ENCODE results near the gene ERVH48-1. TPM values are rescaled to one million over a fixed set of nuclear protein-coding genes. Genes with fewer than 3 reads are reported as not detected.
"Not testable (repeated sequence)": the region's sequence is repeated elsewhere in the genome, so short reads cannot be mapped to it uniquely, and the experiment has no call there.

ERVH48-1 gene
- total RNA-seq (not detected), polyA plus RNA-seq (not detected)

GRCh38 chr21:42925114-42925926 is at the start of gene ERVH48-1:
TSS of gene ERVH48-1 (minus strand) at chr21:42925630. CDS start at chr21:42919006, 6,624 bp downstream.
- Mint-ChIP-seq H3K4me3 (no peak within 1 kb of the TSS), H3K27ac (peak within 1 kb of the TSS in 3 of 8 donors; percentile 40 to 95 (median 61)), H3K4me1 (peaks cover 11 to 15% (median 13%) of the 10 kb centered on the region in 3 donors), H3K36me3 (no peaks in the 10 kb centered on the region), H3K27me3 (no peaks in the 10 kb centered on the region), H3K9me3 (no peaks in the 10 kb centered on the region)
- H3K27me3 ChIP-seq (ENCODE audit: insufficient read depth, low read length, poor library complexity, severe bottlenecking) = no peaks in the 10 kb centered on the region
- no peak within 1 kb of the TSS for H3K4me3 ChIP-seq (ENCODE audit: low read length)
- H3K27ac ChIP-seq (ENCODE audit: low read depth, low read length) = no peak within 1 kb of the TSS
- CTCF ChIA-PET = no interaction called here
- H3K4me1 ChIP-seq (ENCODE audit: insufficient read depth, low read length) = peaks cover 15% of the 10 kb centered on the region
- H3K36me3 ChIP-seq (ENCODE audit: insufficient read depth, low read length) = no peaks in the 10 kb centered on the region
- no peaks in the 10 kb centered on the region for H3K9me3 ChIP-seq (ENCODE audit: low read length)
- peak in 1 of 5 donors; percentile 28 for DNase-seq
- POLR2A ChIA-PET = interaction anchor here (0.6 kb wide), 1 partner anchor 49 kb away, joined by 3 read pairs; no protein-coding TSS in a partner anchor

DNA sequence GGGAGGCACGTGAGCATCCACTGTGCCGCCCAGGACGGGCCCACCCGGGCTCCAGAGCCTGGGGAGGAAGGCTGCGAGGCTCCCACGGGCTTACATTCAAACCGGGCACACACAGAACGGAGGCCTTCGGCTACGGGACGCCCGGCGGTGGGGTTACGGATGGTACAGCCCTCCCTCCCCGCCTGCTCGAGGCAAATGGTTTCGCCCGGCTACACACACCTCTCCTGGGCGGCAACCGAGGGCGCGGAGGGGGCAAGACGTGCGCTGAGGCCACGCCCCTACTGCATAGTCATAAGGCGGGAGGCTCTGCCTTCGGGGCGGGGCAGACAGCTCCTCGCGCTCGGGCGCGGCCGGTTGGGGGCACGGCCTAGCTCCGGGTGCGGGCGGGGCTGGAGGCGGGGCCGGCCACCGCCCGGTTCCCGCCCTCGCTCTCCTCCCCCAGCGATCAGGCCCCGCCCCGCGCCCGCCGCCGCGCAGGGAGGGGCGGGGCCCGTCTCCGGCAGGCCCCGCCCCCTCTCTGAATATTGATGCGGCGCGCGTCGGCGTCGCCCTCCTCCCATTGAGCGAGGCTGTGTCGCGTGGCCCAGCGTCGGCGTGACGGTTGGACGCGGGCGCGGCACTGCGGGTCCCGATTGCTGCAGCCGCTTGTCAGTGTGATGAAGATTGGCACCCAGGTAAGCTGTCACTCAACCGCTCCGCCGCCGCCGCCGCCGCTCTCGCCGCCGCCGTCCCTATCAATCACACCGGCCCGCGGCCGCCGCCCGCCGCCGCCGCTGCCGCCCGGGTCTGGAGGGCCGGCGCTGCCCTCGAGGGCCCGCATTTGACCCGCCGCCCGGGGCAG is 48.8 kb upstream of the ERVH48-1 start, which contains the start of gene PKNOX1:
TSS of gene PKNOX1 (plus strand) at position 572 of the 841 bp plus-strand sequence. CDS start 29,820 bp downstream, outside the sequence.
- Histone ChIP-seq H3K4me1 (ENCODE audit: insufficient read depth, low read length) (peaks cover 18% of the 10 kb centered on the region), H3K9me3 (ENCODE audit: low read length) (no peaks in the 10 kb centered on the region), H3K27ac (ENCODE audit: low read depth, low read length) (peak within 1 kb of the TSS; percentile 88), H3K27me3 (ENCODE audit: insufficient read depth, low read length, poor library complexity, severe bottlenecking) (no peaks in the 10 kb centered on the region), H3K4me3 (ENCODE audit: low read length) (peak within 1 kb of the TSS; percentile 83), H3K36me3 (ENCODE audit: insufficient read depth, low read length) (no peaks in the 10 kb centered on the region)
- H3K27ac Mint-ChIP-seq = peak within 1 kb of the TSS; percentile 87 to 97 (median 94)
- peaks cover 17 to 37% (median 27%) of the 10 kb centered on the region in 3 donors for H3K4me1 Mint-ChIP-seq
- peak; percentile 99 to 100 (median 99) for DNase-seq
- H3K36me3 Mint-ChIP-seq = peaks cover 0 to 9% (median 1%) of the 10 kb centered on the region in 3 donors
- ChIA-PET POLR2A (interaction anchor here (0.6 to 1.3 kb wide), 7 partner anchors 8 to 1651 kb away, joined by 3 to 13 read pairs (median 3); partner anchors contain the start of gene NDUFV3), CTCF (interaction anchor here (1.0 kb wide), 1 partner anchor 9 kb away, joined by 3 read pairs; no protein-coding TSS in a partner anchor)
- H3K9me3 Mint-ChIP-seq = no peaks in the 10 kb centered on the region
- peak within 1 kb of the TSS; percentile 87 to 97 (median 89) for H3K4me3 Mint-ChIP-seq
- no peaks in the 10 kb centered on the region for H3K27me3 Mint-ChIP-seq

- Mint-ChIP-seq H3K9me3 (no peaks in the 10 kb centered on the region), H3K27ac (peak overlapping the region; percentile 76 to 94 (median 87)), H3K36me3 (peaks cover 0 to 5% (median 0%) of the 10 kb centered on the region in 3 donors), H3K4me3 (peak overlapping the region; percentile 61 to 91 (median 82)), H3K4me1 (peaks cover 17 to 32% (median 23%) of the 10 kb centered on the region in 3 donors), H3K27me3 (no peaks in the 10 kb centered on the region)
- Histone ChIP-seq H3K9me3 (ENCODE audit: low read length) (no peaks in the 10 kb centered on the region), H3K36me3 (ENCODE audit: insufficient read depth, low read length) (no peaks in the 10 kb centered on the region), H3K4me1 (ENCODE audit: insufficient read depth, low read length) (peaks cover 18% of the 10 kb centered on the region), H3K27ac (ENCODE audit: low read depth, low read length) (peak overlapping the region; percentile 88), H3K4me3 (ENCODE audit: low read length) (peak overlapping the region; percentile 83), H3K27me3 (ENCODE audit: insufficient read depth, low read length, poor library complexity, severe bottlenecking) (no peaks in the 10 kb centered on the region)
- ChIA-PET CTCF (interaction anchor here (1.0 kb wide), 1 partner anchor 8 kb away, joined by 3 read pairs; no protein-coding TSS in a partner anchor), POLR2A (interaction anchor here (0.6 to 1.3 kb wide), 7 partner anchors 7 to 1652 kb away, joined by 3 to 13 read pairs (median 3); partner anchors contain the start of gene NDUFV3)
- DNase-seq = peak in 1 of 5 donors; percentile 54
Measured at GRCh38 chr21:42973309-42973990, 48.0 kb upstream of the ERVH48-1 start.

GRCh38 chr21:42971897-42972275 is 46.5 kb upstream of the ERVH48-1 start:
- peaks cover 18% of the 10 kb centered on the region for H3K4me1 ChIP-seq (ENCODE audit: insufficient read depth, low read length)
- no peaks in the 10 kb centered on the region for H3K27me3 ChIP-seq (ENCODE audit: insufficient read depth, low read length, poor library complexity, severe bottlenecking)
- peak overlapping the region in 1 of 8 donors; percentile 24 for H3K27ac Mint-ChIP-seq
- peak overlapping the region; percentile 80 for H3K27ac ChIP-seq (ENCODE audit: low read depth, low read length)
- no peak overlapping the region for H3K4me3 ChIP-seq (ENCODE audit: low read length)
- ChIA-PET POLR2A (no interaction called here), CTCF (interaction anchor here (1.0 kb wide), 1 partner anchor 9 kb away, joined by 3 read pairs; no protein-coding TSS in a partner anchor)
- no peaks in the 10 kb centered on the region for H3K36me3 ChIP-seq (ENCODE audit: insufficient read depth, low read length)
- H3K4me3 Mint-ChIP-seq = peak overlapping the region in 2 of 7 donors; percentile 40 to 56
- H3K9me3 Mint-ChIP-seq = no peaks in the 10 kb centered on the region
- H3K36me3 Mint-ChIP-seq = peaks cover 0 to 4% (median 0%) of the 10 kb centered on the region in 3 donors
- no peak for DNase-seq
- peaks cover 13 to 22% (median 15%) of the 10 kb centered on the region in 3 donors for H3K4me1 Mint-ChIP-seq
- H3K27me3 Mint-ChIP-seq = no peaks in the 10 kb centered on the region
- H3K9me3 ChIP-seq (ENCODE audit: low read length) = no peaks in the 10 kb centered on the region

DNA sequence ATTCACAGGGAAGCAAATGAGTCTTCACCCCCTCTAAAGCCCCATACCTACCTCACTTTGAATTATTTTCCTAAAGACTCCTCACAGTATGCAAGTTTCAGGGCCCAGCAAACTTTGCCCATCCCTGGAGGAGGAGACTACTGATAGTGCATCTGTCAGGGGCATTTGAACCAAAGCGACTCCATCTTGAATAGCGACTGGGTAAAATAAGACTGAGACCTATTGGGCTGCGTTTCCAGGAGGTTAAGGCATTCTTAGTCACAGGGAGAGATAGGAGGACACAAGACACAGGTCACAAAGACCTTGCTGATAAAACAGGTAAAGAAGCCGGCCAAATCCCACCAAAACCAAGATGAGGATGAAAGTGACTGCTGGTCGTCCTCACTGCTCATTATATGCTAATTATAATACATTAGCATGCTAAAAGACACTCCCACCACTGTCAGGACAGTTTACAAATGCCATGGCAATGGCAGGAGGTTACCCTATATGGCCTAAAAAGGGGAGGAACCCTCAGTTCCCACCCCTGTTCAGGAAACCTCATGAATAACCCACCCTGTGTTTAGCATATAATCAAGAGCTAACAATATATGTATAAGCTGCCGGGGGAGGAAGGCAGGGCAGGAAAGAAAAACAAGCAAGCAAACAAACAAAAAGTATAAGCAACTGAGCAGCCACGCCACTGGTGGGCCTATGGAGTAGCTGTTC is 45.7 kb upstream of the ERVH48-1 start:
- no peaks in the 10 kb centered on the region for H3K27me3 ChIP-seq (ENCODE audit: insufficient read depth, low read length, poor library complexity, severe bottlenecking)
- ChIA-PET POLR2A (interaction anchor here (0.6 kb wide), 1 partner anchor 13 kb away, joined by 5 read pairs; no protein-coding TSS in a partner anchor), CTCF (no interaction called here)
- H3K9me3 Mint-ChIP-seq = no peaks in the 10 kb centered on the region
- no peak overlapping the region for H3K4me3 ChIP-seq (ENCODE audit: low read length)
- no peaks in the 10 kb centered on the region for H3K36me3 ChIP-seq (ENCODE audit: insufficient read depth, low read length)
- peaks cover 5 to 14% (median 7%) of the 10 kb centered on the region in 3 donors for H3K4me1 Mint-ChIP-seq
- peak overlapping the region; percentile 80 for H3K27ac ChIP-seq (ENCODE audit: low read depth, low read length)
- no peak overlapping the region for H3K4me3 Mint-ChIP-seq
- peaks cover 17% of the 10 kb centered on the region for H3K4me1 ChIP-seq (ENCODE audit: insufficient read depth, low read length)
- DNase-seq = no peak
- no peaks in the 10 kb centered on the region for H3K27me3 Mint-ChIP-seq
- H3K36me3 Mint-ChIP-seq = peaks cover 0 to 4% (median 0%) of the 10 kb centered on the region in 3 donors
- peak overlapping the region in 1 of 8 donors; percentile 24 for H3K27ac Mint-ChIP-seq
- H3K9me3 ChIP-seq (ENCODE audit: low read length) = no peaks in the 10 kb centered on the region

DNA sequence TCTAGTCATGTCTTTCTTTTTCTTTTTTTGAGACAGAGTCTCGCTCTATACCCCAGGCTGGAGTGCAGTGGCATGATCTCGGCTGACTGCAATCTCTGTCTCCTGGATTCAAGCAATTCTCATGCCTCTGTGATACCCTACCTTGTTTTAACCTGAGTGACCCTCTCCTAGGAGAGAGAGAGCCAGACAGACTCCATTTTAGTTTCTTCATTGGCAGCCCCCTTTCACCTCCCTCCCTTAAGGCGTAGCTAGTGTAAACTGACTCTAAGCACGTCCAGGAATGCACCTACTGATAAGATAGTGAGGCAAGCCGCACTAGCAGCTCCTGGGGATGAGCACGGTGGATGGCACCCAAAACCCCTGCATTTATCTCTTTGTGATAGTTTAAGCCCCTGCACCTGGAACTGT is 43.8 kb upstream of the ERVH48-1 start:
- peaks cover 10% of the 10 kb centered on the region for H3K4me1 ChIP-seq (ENCODE audit: insufficient read depth, low read length)
- ChIA-PET POLR2A (no interaction called here), CTCF (no interaction called here)
- no peaks in the 10 kb centered on the region for H3K9me3 ChIP-seq (ENCODE audit: low read length)
- Mint-ChIP-seq H3K4me3 (no peak overlapping the region), H3K4me1 (peaks cover 0 to 7% (median 2%) of the 10 kb centered on the region in 3 donors), H3K27me3 (no peaks in the 10 kb centered on the region), H3K36me3 (no peaks in the 10 kb centered on the region), H3K9me3 (no peaks in the 10 kb centered on the region), H3K27ac (no peak overlapping the region)
- H3K36me3 ChIP-seq (ENCODE audit: insufficient read depth, low read length) = no peaks in the 10 kb centered on the region
- H3K27ac ChIP-seq (ENCODE audit: low read depth, low read length) = no peak overlapping the region
- no peak overlapping the region for H3K4me3 ChIP-seq (ENCODE audit: low read length)
- DNase-seq = no peak
- no peaks in the 10 kb centered on the region for H3K27me3 ChIP-seq (ENCODE audit: insufficient read depth, low read length, poor library complexity, severe bottlenecking)

DNA sequence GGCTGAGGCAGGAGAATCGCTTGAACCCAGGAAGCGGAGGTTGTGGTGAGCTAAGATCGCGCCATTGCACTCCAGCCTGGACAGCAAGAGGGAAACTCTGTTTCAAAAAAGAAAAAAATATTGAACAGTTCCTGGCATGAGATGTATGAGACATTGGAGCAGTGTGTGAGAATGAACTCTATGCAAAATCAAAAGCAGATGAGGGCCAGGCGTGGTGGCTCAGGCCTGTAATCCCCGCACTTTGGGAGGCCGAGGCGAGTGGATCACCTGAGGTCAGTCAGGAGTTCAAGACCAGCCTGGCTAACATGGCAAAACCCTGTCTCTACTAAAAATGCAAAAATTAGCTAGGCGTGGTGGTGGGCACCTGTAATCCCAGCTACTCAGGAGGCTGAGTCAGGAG is 42.2 kb upstream of the ERVH48-1 start:
- H3K27ac ChIP-seq (ENCODE audit: low read depth, low read length); H3K9me3 Mint-ChIP-seq; H3K27ac Mint-ChIP-seq; DNase-seq; H3K4me1 Mint-ChIP-seq; POLR2A ChIA-PET; H3K4me3 Mint-ChIP-seq; H3K27me3 Mint-ChIP-seq; H3K9me3 ChIP-seq (ENCODE audit: low read length); H3K27me3 ChIP-seq (ENCODE audit: insufficient read depth, low read length, poor library complexity, severe bottlenecking); H3K36me3 ChIP-seq (ENCODE audit: insufficient read depth, low read length); H3K4me1 ChIP-seq (ENCODE audit: insufficient read depth, low read length); H3K36me3 Mint-ChIP-seq; CTCF ChIA-PET; H3K4me3 ChIP-seq (ENCODE audit: low read length): not testable (repeated sequence)
